Measurements from ENCODE around the gene NMRK2. TPM values are rescaled to one million over a fixed set of nuclear protein-coding genes. Genes with fewer than 3 reads are reported as not detected.
A peak's percentile ranks its signal among the peaks of the same experiment; 100 is the strongest.

NMRK2 gene
- total RNA-seq, 1 experiment from 2014 or later: 60.0 TPM

GRCh38 chr19:3983542-3983914, 50.7 kb downstream of the NMRK2 start:
- Histone ChIP-seq H3K18ac (ENCODE audit: insufficient read length, low read depth, low read length) (no peak overlapping the region), H3K9ac (ENCODE audit: extremely low read depth, insufficient read length, low read length) (peak overlapping the region; percentile 100), H3T11ph (ENCODE audit: low read length) (no peak overlapping the region), H3K79me1 (ENCODE audit: insufficient read depth, low read depth, low read length, poor library complexity, severe bottlenecking) (peaks cover 12% of the 10 kb centered on the region), H2BK120ac (ENCODE audit: low read depth, low read length, poor library complexity, severe bottlenecking) (no peak overlapping the region), H3K4me1 (ENCODE audit: insufficient read depth, low read length) (no peaks in the 10 kb centered on the region), H2AFZ (ENCODE audit: low read length) (no peak overlapping the region), H3K23me2 (ENCODE audit: insufficient read length, low read depth, low read length, poor library complexity, severe bottlenecking) (peaks cover 25% of the 10 kb centered on the region), H3K56ac (ENCODE audit: insufficient read length, low read depth, low read length) (no peak overlapping the region), H3K4me2 (ENCODE audit: insufficient read depth, insufficient read length, low read length) (peak overlapping the region; percentile 94), H3K27ac (ENCODE audit: insufficient read length, low read depth, low read length) (no peak overlapping the region), H4K91ac (ENCODE audit: insufficient read length, low read depth, low read length) (no peak overlapping the region), H2BK5ac (ENCODE audit: insufficient read length, low read length) (no peak overlapping the region), H4K8ac (replicated peaks; ENCODE audit: insufficient read length, low read depth, low read length) (no peak overlapping the region), H2BK15ac (ENCODE audit: low read depth, low read length) (no peak overlapping the region), H2AK5ac (ENCODE audit: insufficient read length, low read length) (no peak overlapping the region), H3K79me2 (ENCODE audit: insufficient read depth, low read length) (peaks cover 26% of the 10 kb centered on the region), H3K14ac (ENCODE audit: insufficient read depth, low read length) (no peak overlapping the region), H2BK20ac (ENCODE audit: low read depth, low read length, poor library complexity, severe bottlenecking) (no peak overlapping the region), H3K27me3 (ENCODE audit: insufficient read depth, low read length) (no peaks in the 10 kb centered on the region), H2BK12ac (ENCODE audit: insufficient read length, low read depth, low read length) (no peak overlapping the region), H4K20me1 (ENCODE audit: control insufficient read depth, insufficient read depth, insufficient read length) (peaks cover 4% of the 10 kb centered on the region), H4K5ac (ENCODE audit: insufficient read length, low read depth, low read length) (no peak overlapping the region), H3K9me3 (ENCODE audit: control insufficient read depth, low read depth, low read length) (no peaks in the 10 kb centered on the region), H3K23ac (ENCODE audit: insufficient read length, low read depth, low read length) (no peak overlapping the region), H3K4ac (ENCODE audit: low read depth, low read length) (no peak overlapping the region)
- Mint-ChIP-seq H3K4me1 (peaks cover 37 to 42% of the 10 kb centered on the region in 2 experiments), H3K27ac (peak overlapping the region; percentile 98 to 99 (median 99)), H3K27me3 (ENCODE audit: low read depth) (peaks cover 10% of the 10 kb centered on the region), H3K4me3 (peak overlapping the region; percentile 97 to 99), H3K36me3 (ENCODE audit: insufficient read depth in 1 of 3, low read depth in 3 of 3) (peaks cover 58 to 64% (median 64%) of the 10 kb centered on the region in 3 experiments), H3K9me3 (no peaks in the 10 kb centered on the region; a peak in 1 of 5 replicates)
- DNase-seq: no peak
- TF ChIP-seq CTCF (conservative IDR thresholded peaks at IDR 0.05): no peak
- WGBS (ENCODE audit: extremely low coverage, insufficient read length, low lambda C conversion rate): no CpG with 5 or more reads among the region's 7 CpGs
